GM19025 (cell line): ENCODE data around the gene KLRG1.

ENCODE experiments used
- ATAC-seq: cut with Tn5 transposase; IDR thresholded peaks from one replicate; pipeline ENCODE4 v1.9.1; 2021; ENCODE audit warnings: mild to moderate bottlenecking, low read depth, moderate library complexity; ENCODE audit not compliant: unreplicated experiment

Gene KLRG1

DNA sequence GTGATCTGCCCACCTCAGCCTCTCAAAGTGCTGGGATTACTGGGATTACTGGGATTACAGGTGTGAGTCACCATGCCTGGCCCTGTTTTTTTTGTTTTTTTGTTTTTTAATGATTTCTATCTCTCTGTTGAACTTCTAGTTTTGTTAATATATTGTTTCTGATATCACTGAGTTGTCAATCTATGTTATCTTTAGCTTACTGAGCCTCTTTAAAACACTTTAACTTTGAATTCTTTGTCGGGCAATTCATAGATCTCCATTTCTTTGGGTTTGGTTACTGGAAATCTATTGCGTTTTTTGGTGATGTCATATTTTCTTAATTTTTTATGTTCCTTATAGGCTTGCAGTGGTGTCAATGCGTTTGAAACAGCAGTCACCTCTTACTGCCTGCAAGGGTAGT lies 9.2 kb upstream of the KLRG1 start:
- ATAC-seq, result no peak

DNA sequence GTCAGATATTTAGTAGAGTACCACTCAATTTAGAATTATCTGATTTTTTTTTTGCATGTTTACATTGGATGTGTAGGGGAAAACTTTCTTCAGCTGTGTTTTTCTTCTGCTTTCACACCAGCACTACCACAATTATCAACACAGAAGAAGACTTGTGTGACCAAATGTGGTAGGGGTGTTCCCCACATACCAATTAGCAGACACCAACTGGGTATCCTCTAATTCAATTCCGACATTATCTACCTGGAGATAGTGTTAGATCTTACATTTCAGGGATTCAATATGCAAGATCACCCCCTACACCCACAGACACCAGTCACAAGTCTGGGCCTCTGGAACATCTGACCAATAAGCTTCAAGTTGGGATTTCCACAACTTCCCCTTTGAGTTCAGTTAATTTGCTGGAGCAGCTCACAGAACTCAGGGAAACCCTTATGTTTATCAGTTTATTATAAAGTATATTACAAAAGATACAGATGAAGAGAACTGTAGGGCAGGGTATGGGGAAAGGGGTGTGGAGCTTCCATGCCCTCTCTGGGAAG lies 4.1 kb upstream of the KLRG1 start:
- no peak for ATAC-seq

DNA sequence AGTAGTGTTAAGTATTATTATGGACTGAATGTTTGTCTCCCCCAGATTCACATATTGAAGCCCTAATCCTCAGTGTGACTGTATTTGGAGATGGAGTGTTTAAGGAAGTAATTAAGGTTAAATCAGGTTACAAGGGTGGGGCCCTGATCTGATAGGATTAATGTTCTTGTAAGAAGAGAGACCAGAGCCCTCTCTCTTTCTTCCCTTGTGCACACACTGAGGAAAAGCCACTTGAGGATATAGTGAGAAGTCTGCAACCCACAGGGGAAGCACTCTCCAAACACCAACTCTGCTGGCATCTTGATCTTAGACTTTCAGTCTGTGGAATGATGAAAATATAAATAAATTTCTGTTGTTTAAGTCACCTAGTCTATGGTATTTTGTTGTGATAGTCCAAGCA lies 2.2 kb upstream of the KLRG1 start:
- no peak for ATAC-seq

DNA sequence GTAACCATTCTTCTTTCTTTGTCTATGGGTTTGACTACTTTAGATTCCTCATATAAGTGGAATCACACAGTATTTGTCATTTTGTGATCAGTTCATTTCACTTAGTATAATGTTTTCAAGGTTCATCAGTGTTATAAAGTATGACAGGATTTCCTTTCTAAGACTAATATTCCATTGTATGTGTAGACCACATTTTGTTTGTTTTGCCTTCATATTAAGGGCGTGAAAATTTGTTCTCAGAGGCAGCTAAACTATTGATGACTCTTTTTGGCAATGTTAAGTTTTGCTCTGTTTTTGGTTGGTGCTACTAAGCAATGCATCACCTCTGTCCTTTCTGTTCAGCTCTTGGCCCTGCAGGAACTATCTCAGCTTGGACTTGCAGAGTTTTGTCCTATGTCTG lies 1.7 kb upstream of the KLRG1 start:
- ATAC-seq, result no peak

DNA sequence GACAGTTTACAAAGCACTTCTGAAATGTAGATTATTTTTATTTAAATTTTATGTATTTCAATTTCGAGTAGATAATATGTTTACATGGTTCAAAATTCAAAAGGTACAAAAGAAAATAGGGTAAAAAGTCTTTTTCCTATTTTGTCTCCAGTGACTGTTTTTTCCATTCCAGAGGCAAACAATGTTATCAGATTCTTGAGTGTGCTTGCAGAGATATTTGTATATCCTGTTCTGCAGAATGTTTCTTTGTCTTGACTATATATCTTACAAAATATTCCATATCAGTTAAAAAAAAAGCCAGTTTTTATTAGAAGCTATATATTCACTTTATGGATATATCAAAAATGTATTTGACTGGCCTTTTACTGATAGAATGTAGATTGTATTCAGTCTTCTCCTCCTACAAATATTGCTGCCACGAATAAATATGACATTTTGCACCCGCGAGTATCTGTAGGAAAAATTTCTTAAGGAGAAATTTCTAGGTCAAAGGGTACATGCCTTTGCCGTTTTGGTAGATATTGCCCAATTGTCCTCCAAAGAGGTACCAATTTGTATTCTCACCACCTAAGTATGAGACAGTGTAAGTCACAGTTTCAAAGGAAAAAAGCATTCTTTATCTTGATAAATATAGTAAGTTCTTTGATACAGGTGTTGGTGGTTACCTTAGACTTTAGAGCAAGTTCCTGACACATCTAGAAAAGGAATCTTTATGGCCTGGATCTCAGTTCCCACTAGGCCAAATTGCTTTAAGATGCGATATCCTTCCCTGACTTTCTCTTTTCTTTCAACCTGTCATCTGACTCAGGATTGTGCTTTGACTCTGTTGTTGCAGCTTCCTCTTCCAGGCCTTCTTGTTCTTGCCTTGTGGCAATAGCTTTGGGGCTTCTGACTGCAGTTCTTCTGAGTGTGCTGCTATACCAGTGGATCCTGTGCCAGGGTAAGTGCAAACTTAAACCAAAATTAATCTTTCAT lies 2.3 kb downstream of the KLRG1 start:
- ATAC-seq, result no peak

DNA sequence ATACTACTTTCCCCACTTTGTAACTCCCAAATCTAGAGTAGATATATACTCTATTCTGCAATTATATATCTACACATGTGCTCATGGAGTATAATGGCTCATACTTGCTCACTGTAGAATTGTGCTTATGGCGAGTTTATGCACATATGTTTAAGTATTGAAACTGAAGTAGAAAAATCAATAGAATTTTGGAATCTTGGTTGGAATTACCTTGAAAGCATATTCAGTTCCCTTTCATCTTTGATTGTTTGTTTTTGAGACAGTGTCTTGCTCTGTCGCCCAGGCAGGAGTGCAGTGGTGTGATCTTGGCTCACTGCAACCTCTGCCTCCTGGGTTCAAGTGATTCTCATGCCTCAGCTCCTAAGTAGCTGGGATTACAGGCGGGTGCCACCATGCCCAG lies 4.5 kb downstream of the KLRG1 start:
- no peak for ATAC-seq

DNA sequence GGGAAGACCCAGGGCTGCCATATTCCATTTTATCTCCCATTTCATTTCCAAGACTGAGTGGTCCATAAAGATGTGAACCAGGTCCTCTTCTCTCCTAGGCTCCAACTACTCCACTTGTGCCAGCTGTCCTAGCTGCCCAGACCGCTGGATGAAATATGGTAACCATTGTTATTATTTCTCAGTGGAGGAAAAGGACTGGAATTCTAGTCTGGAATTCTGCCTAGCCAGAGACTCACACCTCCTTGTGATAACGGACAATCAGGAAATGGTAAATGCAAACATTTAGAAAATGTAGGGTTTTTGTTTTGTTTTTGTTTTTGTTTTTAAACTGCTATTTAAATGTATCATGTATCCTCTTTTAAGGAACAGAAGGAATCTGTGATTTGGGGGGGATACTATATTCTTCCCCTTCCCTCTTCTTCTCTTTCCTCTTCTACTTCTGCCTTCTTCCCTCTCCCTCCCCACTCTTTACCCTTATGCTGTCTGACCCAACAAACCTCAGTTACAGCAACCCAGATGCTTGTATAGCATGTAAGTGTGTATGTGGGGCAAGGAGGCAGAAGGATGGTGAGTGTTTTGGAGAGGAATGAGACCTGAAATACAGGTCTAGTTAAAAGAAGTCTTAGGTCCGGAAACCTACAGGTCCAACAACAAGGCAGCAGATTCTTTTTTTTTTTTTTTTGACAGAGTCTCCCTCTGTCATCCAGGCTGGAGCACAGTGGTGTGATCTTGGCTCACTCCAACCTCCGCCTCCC lies 5.9 kb downstream of the KLRG1 start:
- no peak for ATAC-seq

DNA sequence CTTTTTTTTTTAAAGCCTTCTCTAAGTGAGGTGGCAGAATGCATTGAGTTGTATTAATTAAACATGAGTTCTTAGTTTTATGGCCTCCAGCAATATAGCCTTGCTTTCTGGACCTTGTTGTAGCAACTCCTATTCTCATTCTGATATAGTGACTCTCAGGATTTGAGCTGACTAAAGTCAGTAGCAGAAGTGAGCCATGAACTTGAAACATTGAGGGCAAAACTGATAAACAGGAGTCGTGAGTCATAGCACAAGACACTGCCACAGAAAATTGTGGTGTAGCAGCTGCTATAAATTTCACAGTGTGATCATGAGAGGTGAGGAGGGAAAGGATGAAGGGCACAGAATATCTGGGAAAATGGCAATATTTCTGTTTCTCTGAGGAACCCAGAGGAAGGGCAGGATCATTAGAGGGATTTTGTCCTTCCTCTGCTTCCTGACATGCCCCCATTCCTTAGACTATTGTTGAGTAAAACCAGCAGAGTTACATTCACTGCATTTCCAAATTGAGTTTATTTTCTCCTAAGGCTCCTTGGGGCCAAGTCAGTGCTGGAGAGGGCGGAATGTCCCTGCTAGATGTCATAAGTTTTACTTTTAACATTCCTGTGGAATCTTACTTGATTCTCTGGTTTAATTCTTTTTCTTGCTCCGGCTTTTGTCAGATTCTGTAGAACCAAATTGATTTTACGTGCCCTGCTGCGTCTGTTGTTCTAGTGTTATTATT lies 7.5 kb downstream of the KLRG1 start:
- peak; percentile 95 for ATAC-seq

DNA sequence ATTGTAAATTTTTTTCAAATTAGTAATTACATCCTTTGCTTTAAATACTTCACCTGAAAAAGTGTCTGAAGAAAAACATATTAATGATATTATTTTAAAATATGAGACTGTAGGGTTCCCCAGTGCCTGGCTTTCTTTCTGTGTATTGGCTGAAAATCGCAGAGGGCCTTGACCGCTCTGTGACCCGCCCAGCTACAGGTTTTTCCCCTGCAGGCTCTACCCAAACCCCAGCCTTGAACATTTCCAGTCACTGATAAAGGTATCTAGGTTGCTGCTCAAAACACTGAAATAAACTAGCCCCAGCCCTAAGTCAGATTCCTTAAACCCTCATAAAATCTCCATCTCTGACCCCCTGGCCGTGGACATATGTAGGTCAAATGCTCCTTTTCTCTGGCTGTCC lies 11.9 kb downstream of the KLRG1 start:
- ATAC-seq, result no peak

DNA sequence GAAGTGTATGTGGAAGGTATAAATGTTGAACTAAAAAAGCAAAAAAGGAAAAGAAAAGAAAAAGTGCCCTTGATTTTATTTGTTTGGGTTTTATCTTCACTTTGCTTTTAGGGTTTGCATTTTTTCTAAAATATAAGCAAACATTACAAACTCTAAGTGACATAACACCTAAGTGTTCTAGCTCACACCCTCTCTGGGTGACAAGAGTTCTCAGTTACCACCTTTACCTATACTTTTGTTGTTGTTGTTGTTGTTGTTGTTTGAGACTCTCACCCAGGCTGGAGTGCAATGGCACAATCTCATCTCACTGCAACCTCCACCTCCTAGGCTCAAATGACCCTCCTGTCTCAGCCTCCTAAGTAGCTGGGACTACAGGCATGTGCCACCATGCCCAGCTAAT lies 13.0 kb downstream of the KLRG1 start:
- no peak for ATAC-seq

DNA sequence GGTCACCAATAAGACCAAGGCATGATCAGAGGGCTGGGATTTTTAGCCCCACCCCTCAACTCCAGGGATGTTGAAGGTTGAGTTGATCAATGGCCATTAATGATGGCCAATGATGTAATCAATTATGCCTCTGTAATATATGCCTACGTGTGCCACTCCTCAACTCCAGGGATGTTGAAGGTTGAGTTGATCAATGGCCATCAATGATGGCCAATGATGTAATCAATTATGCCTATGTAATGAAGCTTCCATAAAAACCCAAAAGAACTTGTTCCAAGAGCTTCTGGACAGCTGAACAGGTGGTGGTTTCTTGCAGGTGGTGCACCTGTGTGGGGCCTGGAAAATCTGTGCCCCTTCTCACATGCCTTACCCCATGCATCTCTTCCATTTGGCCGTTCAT lies 33.2 kb downstream of the KLRG1 start:
- ATAC-seq, result no peak

DNA sequence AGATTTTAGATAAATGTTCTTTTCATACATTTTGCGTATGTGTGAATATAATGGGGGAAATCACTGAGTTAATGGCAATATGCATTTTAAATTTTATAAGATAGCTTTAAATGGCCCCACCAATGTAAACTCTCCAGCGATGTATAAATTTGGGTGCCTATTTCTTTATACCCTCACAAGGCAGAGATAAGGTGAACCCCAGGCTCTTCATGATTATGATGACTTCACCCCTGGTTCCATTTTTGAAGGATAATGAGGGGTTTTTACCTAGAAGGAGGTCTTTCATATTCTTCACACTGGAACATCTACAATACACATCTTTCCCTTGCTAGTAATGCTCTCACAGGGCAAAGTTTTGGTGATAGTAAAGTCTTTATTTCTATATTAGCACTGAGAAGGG lies 35.2 kb downstream of the KLRG1 start:
- no peak for ATAC-seq

DNA sequence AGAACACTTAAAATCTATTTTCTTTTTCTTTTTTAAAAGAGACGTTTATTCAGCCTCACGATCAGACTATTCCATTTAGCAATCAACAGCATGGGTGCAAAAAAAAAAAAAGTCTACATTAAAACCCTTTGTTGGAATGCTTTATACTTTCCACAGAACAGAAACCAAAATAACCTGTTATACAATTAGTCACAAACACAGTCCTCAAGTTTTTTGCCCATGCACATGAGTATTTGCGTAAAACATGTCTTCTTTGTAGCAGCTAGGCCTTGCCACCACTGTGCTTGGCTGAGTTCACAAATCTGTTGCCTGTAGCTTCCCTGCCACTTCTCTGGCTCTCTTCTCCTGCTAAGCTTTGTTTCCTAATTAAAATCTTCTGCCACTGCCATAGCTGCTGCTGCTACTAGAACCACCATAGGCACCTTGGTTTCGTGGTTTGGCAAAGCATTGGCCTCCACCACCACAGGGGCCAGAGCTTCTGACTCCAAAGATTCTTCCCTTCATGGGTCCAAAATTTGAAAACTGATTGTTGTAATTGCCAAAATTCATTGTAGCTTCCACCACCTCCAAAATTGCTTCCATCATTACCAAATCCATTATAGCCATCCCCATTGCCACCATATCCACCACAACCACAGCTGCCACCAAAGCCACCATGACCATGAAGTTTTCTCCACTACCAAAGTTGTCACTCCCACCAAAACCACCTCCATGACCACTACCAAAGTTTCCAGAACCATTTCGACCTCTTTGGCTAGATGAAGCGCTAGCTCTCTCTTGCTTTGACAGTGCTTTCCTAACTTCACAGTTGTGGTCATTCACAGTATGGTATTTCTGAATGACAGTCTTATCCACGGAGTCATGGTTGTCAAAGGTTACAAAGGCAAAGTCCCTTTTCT lies 38.1 kb downstream of the KLRG1 start:
- ATAC-seq, result no peak

DNA sequence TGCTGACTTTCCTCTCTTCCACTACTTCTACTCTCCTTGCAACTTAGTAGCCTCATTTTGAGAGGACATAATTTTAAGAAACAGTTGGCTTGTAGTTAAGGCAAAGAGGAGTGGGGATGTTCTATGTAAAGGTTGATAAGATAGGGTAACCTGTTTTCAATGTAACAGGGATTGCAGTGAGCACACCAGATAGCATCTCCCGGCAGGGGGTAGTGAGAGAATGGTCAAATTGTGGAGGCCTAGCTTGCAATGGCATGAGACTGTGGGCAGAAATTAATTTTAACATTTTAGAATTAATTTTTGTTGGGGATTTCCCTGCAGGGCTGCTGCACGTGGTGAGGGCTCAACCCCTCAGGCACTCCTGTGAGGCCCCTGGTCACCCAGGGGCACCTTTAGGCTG lies 41.4 kb downstream of the KLRG1 start:
- no peak for ATAC-seq

DNA sequence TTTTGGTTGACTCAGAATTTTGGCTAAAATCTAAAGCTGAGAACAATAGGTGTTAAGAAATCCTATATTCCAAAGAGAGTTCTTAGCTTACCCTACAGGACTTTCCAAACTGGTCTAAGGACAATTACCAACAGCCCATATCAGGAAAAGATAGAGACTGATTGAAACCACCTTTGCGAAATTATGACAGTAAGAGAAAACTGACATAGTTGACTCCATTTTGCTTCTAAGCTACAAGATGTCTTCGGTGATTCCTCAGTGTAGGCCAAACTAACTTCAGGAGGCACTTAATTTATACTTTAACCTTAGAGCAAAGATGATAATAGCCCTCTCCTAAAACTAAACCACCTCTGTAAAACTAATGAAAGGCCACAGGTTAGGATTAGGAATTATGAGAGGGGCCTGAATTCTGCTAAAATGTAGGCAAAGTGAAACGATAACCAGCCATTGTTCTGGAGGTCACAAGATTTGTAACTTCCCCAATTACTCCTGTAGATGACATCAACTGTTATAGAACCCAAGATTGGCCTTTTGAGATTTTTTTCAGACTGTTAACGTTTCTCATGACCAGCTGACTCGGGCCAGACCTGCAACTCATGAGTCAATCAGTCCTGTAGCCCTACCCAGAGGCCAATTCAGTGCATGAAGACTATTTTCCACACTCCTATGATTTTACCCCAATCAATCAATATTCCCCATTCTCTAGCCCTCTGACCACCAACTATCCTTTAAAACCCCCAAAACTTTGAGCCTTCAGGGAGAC lies 43.0 kb downstream of the KLRG1 start:
- ATAC-seq, result no peak

DNA sequence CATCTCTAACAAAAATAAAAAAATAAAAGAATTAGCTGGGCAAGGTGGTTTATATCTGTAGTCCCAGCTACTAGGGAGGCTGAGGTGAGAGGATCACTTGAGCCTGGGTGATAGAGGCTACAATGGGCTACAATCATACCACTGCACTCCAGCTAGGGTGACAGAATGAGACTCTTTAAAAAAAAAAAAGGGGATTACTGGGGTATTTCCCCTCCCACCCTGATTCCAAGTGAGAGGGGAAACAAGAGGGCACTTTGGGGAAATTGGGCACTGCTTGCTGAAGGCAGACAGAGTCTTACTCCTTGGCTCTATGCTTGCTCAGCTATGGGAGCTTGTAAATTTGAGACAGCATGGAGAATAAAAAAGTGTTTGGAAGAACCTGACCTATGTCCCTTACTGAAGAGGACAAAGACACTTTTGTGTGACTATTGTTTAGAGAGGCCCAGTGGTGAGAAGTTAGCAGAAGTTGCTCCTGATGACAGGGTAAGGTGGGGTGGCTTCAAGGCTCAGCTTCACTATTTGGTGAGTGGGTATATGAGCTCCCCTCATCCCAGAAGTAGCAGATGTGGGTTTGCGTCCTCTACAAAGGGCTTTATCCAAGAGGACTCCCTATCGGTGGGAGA lies 44.0 kb downstream of the KLRG1 start:
- ATAC-seq, result no peak

DNA sequence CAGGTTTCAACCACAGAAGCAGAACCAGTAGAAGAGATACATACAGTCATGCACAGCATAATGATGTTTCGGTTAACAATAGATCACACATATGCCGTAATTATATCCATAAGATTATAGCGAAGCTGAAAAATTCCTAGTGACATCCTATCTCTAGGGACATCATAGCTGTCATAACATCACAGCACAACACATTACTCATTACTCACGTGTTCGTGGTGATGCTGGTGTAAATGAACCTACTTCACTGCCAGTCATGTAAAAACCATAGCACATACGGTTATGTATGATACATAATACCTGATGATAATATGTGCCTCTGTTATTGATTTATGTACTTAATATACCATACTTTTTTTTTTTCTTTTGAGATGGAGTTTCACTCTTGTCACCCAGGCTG lies 44.7 kb downstream of the KLRG1 start:
- ATAC-seq, result no peak

DNA sequence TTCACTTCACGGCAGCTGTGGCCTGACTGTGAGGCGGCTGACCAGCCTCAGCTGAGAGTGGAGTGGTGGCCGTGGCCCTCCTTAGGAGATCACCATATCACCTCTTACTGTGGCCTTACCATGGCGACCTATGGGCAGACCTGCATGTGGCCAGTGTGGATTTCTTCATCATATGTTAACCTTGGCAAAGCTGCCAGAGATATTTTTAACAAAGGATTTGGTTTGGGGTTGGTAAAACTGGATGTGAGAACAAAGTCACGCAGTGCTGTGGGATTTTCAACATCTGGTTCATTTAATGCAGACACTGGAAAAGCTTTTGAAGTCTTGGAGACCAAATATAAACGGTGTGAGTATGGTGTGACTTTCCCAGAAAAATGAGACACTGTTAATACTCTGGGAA lies 46.9 kb downstream of the KLRG1 start:
- ATAC-seq, result no peak

DNA sequence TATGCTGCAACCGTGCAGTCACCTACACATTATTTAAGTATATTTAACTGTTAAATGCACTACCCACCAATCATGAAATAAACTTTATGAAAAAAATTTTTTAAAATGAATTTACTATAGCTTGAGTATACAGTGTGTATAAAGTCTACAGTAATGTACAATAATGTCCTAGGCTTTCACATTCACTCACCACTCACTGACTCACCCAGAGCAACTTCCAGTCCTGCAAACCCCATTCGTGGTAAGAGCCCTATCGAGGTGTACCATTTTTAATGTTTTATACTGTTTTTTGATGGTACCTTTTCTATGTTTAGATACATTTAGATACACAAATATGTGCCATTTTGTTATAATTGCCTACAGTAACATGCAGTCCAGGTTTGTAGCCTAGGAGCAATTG lies 48.1 kb downstream of the KLRG1 start:
- ATAC-seq, result no peak
